A549 (cell line): Measurements from ENCODE around the gene USP4.

Experiments used
- CHD4 ChIP-seq: fragments of 200-600 bp; sonication (generic); IDR thresholded peaks from 2 replicates; pipeline ENCODE4 v1.6.1; 2016; ENCODE audit warnings: antibody characterized with exemption, mild to moderate bottlenecking, borderline replicate concordance
- EP300 ChIP-seq, 2 experiments: fragments of >200 bp; sonication (Bioruptor Twin); formaldehyde crosslinking; IDR thresholded peaks; 2 replicates in 1 of 2; 3 replicates in 1 of 2; pipeline ENCODE4 v1.6.1; 2016 to 2017
- FOSL2 ChIP-seq, 2 experiments: fragments of 450-650 bp in 1 of 2; fragments of >200 bp in 1 of 2; sonication (Bioruptor Twin) in 1 of 2; formaldehyde crosslinking; IDR thresholded peaks; 2 replicates each; pipeline versions ENCODE4 v1.5.0 to v1.6.1; 2016 to 2020; ENCODE audit warnings: mild to moderate bottlenecking in 1 of 2, moderate library complexity in 1 of 2
- HOXA7 ChIP-seq: fragments of 250-450 bp; sonication (Bioruptor Pico); IDR thresholded peaks from 2 replicates; pipeline ENCODE4 v1.5.0; 2020; ENCODE audit warnings: mild to moderate bottlenecking, moderate library complexity
- JUNB ChIP-seq: fragments of >200 bp; sonication (Bioruptor Twin); formaldehyde crosslinking; IDR thresholded peaks from 2 replicates; pipeline ENCODE4 v1.6.1; 2016
- KDM1A ChIP-seq: fragments of 200-600 bp; sonication (generic); IDR thresholded peaks from 2 replicates; pipeline ENCODE4 v1.6.1; 2016; ENCODE audit warnings: low read depth, mild to moderate bottlenecking
- RAD21 ChIP-seq, 2 experiments: fragments of >200 bp in 1 of 2; sonication (Bioruptor Twin) in 1 of 2; formaldehyde crosslinking in 1 of 2; IDR thresholded peaks in 1 of 2; conservative IDR thresholded peaks in 1 of 2; 2 replicates in 1 of 2; 3 replicates in 1 of 2; pipeline ENCODE4 v1.6.1; 2012 to 2018; ENCODE audit warnings: inconsistent platforms in 1 of 2
- TF ChIP-seq, protein P1 (sequence below): fragments of >200 bp; sonication (Bioruptor Twin); formaldehyde crosslinking; IDR thresholded peaks from 3 replicates; pipeline ENCODE4 v1.5.1; 2016

DNA sequence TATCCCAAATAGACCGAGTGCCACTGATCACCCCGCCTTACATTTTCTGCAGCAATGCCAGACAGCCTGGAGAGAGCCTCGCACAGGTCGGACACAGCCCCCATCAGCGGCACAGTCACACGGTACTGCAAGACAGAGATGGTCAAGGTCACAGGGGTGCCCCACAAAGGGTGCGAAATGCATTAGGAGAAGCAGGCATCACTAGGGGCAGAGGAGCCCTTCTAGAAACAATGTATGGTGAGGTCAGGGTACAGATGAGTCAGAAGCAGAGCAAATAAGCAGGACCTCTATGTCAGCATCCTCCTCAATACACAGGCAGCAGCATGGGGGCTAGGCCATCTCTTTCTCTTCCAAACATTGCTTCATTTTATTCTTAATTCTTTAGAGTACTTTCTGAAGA is 41.3 kb downstream of the USP4 start:
- no peak for TF ChIP-seq KDM1A
- TF ChIP-seq, protein P1, sequence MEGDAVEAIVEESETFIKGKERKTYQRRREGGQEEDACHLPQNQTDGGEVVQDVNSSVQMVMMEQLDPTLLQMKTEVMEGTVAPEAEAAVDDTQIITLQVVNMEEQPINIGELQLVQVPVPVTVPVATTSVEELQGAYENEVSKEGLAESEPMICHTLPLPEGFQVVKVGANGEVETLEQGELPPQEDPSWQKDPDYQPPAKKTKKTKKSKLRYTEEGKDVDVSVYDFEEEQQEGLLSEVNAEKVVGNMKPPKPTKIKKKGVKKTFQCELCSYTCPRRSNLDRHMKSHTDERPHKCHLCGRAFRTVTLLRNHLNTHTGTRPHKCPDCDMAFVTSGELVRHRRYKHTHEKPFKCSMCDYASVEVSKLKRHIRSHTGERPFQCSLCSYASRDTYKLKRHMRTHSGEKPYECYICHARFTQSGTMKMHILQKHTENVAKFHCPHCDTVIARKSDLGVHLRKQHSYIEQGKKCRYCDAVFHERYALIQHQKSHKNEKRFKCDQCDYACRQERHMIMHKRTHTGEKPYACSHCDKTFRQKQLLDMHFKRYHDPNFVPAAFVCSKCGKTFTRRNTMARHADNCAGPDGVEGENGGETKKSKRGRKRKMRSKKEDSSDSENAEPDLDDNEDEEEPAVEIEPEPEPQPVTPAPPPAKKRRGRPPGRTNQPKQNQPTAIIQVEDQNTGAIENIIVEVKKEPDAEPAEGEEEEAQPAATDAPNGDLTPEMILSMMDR: no peak
- TF ChIP-seq RAD21 (conservative IDR thresholded peaks at IDR 0.05 in 1 of 2, IDR thresholded peaks at IDR 0.05 in 1 of 2): no peak
- no peak for TF ChIP-seq CHD4
- TF ChIP-seq EP300 (IDR thresholded peaks at IDR 0.05): no peak
- no peak for TF ChIP-seq FOSL2 (IDR thresholded peaks at IDR 0.05)
- TF ChIP-seq FOSL2 (CRISPR knock-in tag; IDR thresholded peaks at IDR 0.05): no peak
- no peak for TF ChIP-seq HOXA7 (CRISPR knock-in tag)
- no peak for TF ChIP-seq JUNB
